GM19395 (cell line): Measurements from ENCODE around the gene FAM187B.
"Not testable (repeated sequence)": the region's sequence is repeated elsewhere in the genome, so short reads cannot be mapped to it uniquely, and the experiment has no call there.

Experiments
- ATAC-seq: cut with Tn5 transposase; IDR thresholded peaks from one replicate; pipeline ENCODE4 v1.9.1; 2021; ENCODE audit warnings: mild to moderate bottlenecking, moderate library complexity; ENCODE audit not compliant: unreplicated experiment

Gene FAM187B

DNA sequence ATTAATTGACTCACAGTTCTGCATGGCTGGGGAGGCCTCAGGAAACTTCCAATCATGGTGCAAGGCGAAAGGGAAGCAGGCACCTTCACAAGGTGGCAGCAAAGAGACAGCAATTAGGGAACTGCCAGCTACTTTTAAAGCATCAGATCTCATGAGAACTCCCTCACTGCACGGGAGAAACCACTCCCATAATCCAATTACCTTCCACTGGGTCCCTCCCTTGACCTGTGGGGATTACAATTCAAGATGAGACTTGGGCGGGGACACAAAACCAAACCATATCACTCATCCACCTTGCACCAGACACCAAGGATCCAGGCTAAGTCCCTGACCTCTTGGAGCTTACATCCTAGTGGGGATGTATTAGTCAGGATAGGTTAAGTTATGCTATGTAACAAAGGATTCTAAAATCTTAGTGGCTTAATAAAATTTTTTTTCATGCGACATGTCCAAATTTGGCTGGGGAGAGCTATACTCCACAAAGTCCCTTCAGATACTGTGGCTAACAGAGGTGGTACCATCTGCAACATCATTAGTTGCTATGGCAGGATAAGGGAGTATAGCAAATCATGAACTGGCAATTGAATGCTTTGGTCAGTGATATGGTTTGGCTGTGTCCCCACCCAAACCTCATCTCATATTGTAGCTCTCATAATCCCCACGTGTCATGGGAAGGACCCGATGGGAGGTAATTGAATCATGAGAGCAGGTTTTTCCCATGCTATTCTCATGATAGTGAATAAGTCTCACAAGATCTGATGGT, 8.3 kb upstream of the FAM187B start:
- no peak for ATAC-seq

DNA sequence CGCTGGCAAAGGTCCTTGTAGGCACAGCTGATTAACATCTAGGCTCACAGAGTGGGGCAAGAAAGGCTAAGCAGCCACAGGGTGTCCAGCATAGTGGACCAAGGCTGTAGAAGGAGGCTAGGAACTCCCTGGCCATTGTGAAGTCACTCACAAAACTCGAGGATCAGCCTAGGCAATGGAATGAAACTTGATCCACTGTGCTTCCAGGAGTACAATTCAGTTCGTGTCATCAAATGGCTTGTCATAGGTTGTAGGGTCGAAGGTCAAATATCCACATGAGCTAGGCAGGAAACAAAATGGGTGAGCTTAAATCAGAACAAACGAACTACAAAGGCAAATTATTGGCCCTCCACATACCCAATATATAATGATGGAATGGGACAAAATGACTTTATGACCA, 4.4 kb upstream of the FAM187B start:
- no peak for ATAC-seq

DNA sequence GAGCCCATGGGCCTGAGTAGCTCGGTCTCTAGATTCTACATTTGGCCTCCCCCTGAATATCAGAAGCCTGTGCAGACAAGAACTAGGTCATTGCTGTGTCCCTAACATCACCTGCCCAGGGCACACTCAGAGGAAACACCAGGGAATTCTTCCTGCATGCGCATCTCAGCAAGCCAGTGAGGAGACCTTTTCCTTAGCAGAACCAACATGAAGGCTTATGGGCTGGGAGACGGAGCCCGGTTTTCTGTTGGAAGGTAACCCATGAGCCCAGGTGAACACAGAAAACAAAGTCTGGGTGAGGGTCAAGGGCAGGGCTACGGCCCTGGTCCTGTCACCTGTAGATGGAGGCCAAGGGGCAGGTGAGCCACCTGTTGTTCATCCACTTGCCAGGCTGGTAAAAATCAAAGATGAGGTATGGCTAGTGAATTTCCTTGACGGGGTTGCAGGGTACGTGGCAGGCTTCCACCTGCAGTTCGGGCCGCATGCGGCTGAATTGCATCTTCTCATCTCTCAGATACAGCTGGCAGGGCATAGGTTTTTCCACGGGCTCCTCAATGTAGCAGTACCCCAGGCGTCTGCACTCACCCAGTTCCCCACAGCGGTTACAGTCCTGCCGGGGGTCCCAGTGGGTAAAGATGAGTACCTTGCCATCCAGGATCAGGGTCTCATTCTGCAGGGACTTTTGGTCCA, 3.6 kb upstream of the FAM187B start:
- ATAC-seq, result no peak

DNA sequence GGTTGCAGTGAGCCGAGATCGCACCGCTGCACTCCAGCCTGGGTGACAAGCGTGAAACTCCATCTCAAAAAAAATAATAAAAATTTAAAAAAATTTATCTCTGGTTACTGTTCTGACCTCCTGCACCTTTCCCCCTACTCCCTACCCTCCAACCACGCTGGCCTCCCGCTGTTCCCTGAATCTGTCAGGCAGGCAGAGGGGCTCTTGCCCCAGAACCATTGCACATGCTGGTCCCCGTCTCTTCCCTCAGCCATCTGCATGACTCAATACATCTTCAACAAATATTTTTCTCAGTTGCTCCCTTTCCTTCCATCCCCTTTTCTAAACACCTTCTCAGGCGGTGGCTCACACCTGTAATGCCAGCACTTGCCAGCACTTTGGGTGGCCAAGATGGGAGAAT, 1.1 kb upstream of the FAM187B start:
- no peak for ATAC-seq

DNA sequence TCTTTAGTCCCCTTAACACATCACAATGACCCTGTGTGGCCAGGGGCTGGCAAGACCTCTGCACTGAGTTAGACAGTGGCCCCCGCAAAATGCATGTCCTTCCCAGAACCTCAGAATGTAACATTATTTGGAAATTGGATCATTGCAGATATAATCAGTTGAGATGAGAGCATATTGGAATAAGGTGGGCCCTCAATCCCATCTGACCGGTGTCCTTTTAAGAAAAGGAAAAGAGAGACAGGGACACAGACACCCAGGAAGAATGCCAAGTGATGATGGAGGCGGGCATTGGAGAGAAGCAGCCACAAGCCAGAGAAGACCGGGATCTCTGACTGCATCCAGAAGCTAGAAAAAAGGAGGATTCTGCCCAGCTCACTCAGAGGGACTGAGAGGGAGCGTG, 1.8 kb downstream of the FAM187B start:
- ATAC-seq, result no peak

DNA sequence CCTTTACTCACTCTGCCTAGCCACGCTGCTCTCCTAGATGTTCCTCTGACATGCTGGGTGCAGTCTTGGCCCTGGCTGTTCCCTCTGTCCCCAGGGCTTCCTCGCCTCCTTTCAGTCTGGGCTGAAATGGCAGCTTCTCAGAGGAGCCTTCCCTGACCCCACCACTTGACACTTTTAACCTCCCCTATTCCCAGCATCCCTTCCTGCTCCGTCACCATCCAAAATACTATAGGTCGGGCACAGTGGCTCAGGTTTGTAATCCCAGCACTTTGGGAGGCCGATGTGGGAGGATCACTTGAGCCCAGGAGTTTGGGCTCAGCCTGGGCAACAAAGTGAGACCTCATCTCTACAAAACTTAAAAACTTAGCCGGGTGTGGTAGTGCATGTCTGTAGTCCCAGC, 2.6 kb downstream of the FAM187B start:
- no peak for ATAC-seq

DNA sequence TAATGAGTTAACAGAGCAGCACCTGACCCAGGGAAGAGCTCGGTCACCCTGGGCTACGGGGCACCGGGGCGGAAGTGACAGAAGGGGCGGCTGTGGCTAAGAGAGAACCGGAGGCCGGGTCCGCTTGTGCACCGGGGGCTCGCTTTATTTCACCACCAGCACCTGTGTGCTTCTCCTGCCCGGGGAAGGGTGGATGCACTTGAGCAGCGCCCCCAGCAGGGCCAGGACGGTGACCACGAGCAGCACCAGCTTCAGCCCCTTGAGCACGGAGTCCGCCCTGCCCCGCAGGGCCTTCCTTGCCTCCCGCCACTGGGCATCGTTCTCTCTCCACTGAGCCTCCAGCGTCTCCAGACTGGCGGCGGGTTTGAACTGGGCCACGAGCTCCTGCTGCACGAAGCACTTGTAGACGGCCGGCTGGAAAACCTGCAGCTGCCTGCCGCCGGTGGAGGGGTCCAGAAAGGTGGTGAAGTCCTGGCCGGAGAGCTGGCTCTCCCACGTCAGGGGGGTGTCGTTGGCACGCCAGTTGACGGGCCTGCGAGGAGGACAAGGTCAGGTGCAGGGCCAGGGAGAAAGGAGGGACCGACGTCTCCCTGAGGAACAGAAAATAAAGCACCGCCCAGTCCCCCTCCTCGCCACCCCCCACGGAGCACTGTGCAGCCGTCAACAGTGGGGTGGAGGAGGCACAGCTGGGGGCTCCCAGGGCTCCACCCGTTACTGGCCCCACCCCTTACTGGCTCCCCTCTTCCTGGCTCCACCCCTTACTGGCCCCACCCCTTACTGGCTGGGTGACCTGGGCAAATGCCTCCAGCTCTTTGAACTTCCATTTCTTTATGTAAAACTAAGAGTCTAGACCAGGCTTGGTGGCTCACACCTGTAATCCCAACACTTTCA, 3.6 kb downstream of the FAM187B start:
- no peak for ATAC-seq

DNA sequence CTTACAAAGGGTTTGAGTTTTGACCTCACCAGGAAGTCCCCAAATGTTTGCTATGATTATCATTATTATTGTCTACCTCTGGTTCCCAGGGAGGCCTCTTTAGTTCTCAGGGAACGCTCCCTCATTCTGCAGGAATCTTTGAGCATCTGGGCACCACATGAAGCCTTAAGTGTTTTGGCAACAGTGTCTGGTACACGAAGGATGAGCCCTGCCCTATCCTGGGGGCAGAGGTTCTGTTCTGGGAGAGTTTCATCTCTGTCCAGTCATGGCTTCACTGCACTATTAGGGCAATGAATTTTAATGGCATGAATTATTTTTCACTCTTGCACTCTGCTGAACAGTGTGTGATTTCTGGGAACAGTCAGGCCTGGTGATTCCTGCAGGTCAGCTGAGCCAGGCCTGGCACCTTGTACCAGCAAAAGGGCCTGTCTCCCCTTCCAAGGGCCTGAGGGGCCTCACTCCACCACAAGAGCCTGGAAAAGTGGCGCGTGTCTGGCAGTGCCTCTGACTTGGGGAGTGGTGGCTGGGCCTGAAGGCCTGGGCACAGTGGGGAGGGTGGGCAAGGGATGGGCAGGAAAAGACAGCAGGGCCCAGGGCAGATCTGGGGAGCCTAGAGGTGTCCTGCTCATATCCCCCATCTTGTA, 4.6 kb downstream of the FAM187B start:
- ATAC-seq, result no peak

DNA sequence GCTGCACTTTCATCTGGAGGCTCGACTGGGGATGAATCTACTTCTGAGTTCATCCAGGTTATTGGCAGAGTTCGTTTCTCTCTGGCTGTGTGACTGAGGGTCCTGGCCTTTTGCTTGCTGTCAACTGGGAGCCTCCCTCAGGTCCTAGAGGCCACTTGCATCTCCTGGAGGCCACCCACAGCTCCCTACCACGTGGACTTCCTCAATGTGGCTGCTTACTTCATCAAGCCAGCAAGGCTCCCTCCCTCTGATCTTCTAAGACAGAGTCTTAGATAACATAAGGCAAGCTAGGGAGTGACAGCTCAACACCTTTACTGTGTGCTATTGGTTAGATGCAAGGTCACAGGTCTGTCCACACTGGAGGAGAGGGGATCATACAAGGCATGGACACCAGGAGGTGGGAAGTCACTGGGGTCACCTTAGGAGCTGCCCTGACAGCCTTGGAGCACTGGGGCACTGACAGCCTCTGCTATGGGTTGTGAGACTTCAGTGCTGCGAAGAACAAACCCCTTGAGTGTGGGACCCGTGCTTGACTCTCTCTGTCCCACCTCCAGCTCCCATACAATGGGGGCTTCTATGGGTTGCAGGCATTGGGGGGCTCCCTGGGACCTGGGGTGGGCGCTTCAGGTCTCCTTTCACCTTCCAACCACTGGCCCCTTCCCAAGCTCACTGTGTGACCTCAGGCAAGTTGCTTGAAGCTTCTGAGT, 5.3 kb downstream of the FAM187B start:
- no peak for ATAC-seq

DNA sequence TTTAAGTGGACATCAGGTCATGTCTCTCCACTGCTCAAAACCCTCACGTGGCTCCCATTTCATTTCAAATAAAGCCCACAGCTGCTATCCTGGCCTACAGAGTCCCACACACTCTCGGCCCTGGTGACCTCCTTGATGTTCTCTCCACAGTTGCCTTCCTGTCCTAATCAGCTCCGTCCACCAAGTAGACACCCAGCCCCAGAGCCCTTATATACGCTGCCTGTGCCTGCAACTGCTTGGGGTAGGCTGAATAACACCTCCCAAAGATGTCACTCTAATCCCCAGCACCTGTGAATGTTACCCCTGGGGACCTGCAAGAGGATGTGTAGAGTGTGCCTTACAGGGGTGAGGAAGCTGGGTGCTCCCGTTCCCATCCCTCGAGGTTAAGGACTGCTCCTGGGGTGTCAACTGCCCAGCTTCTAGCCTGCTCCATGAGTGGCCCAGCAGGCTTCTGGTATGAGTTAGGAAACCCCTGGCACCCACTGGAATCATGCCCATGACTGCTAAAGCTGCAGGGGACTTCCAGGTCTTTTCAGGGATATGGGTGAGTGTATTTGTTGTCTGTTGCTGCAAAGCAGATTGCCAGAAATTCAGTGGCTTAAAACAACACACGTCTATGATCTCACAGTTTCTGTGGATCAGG, 6.0 kb downstream of the FAM187B start:
- no peak for ATAC-seq

DNA sequence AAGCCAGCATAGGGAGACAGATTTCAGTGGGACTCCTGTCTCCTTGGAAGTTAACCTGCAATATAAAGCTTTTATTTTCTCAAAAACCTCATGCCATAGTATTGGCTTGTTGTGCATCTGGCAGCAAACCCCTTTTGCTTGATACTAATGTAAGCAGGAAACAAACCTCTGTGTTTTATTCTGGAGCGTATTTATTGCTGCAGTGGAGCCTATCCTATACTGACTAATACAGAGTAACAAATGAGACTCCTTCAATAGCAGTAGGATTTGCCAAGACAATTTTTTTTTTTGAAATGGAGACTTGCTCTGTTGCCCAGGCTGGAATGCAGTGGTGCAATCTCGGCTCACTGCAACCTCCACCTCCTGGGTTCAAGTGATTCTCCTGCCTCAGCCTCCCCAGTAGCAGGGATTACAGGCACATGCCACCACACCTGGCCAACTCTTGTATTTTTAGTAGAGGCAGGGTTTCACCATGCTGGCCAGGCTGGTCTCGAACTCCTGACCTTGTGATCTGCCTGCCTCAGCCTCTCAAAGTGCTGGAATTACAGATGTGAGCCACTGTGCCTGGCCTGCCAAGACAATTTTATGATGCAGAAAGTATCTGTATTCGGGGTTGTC, 7.5 kb downstream of the FAM187B start:
- ATAC-seq, result not testable (repeated sequence)

DNA sequence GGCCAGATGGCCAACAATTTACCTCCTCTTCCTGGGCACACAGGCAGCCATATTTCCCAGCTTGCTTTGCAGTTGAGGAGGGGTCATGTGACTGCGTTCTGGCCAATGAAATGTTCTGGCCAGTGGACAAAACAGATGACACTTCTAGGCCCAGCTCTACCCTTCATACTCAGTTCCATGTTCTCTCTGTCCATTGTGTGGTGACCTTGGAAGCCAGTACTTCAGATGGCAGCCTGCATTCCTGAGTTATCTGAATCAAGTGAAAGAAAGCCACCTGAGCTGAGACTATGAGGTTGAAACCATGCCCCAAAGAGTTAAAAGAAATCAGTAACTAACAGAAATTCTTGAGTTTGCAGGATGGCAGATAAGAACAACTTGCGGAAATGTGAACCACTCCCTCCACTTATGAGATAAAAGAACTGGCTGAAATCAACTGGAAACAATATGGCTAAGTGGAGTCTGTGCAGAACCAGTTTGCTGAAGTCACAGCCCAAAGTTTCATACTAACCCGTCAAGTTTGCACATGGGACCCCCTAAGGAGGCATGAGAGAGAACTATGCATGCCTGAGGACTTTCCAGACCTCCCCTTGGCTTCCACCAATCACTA, 8.1 kb downstream of the FAM187B start:
- ATAC-seq, result no peak

DNA sequence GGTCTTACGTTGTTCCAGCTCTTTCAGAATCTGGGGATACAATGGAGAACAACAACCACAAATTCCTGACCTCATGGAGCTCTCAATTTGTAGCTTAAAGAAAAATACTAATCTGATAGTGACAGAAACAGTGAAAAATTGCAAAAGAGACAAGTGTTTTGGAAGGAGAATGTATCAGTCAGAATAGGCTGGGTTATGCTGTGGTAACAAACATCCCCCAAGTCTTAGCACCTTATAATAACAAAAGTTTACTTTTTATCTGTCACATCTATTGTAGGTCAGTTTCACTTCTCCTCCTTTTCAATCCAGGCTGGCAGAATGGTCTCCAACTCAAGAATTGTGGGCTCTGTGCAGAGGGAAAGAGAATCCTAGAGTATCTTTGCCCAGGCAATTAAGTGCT, 9.5 kb downstream of the FAM187B start:
- no peak for ATAC-seq

DNA sequence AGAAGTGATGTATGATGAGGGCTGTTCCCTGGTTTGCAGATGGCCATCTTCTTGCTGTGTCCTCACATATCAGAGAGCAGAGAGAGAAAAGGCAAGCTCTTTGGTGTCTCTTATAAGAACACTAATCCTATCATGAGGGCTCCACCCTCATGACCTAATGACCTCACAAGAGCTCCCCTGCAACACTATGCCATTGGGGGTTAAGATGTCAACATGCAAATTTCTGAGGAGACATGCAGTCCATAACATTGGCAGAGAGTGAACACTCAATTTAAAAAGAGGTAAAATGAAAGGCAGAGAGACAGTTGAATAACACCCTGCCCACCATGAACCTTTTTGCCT, 10.9 kb downstream of the FAM187B start:
- no peak for ATAC-seq

DNA sequence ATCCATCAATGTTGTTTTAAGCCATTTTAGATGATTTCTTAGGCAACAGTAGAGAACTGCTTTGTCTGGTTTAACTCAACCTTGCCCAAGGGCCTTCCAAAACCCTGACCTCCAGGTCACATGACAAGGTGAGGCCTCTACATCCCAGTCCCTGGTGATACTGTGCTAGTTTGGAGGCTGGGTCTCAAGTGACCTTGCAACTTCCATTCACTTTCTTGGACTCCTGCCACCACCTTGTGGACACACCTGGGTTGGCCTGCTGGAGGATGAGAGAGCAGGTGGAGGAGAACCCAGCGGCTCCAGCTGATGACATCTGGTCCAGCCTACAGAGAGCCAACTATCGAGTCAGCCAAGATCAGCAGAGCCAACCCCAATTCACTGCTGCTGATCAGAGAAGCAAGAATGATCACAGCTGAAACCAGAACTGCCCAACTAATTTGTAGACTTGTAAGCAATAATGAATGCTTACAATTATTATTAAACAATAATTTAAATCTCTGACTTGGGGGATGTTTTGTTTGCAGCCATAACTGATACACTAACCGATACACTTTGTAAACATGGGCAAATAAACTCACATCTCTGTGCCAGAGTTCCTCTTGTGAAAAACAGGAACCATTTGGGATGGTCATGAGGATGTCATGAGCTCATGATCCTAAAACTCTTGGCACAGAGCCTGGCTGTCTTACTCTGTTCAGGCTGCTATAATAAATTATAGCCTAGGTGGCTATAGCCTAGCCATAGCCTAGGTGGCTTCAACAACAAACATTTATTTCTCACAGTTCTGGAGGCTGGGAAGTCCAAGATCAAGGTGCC, 11.5 kb downstream of the FAM187B start:
- no peak for ATAC-seq

DNA sequence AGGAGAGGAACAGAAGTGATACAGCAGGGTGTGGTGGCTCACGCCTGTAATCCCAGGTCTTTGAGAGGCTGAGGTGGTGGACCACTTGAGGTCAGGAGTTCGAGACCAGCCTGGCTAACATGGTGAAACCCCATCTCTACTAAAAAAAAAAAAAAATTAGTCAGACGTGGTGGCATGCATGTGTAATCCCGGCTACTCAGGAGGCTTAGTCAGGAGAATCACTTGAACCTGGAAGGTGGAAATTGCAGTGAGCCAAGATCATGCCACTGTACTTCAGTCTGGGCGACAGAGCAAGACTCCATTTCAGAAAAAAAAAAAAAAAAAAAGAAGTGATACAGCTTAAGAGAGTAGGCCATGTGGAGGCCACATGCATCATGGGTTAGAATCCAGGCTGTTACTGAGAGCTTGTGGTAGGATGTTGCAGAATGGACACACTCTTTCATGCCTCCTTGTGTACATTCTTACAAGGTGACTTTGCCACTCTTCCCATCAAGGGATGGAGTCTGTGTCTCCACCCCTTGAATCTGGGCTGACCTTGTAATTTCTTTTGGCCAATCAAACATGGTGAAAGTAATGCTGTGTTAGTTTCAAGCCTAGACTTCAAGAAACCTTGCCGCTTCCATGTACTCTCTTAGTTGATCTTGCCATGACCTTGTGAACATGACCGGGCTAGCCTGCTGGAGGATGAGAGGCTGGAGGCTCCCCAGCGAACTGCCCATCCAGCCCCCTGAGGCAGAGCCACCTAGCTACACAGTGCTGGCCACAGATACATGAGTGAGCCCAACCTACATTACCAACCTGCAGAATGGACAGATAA, 12.3 kb downstream of the FAM187B start:
- no peak for ATAC-seq

DNA sequence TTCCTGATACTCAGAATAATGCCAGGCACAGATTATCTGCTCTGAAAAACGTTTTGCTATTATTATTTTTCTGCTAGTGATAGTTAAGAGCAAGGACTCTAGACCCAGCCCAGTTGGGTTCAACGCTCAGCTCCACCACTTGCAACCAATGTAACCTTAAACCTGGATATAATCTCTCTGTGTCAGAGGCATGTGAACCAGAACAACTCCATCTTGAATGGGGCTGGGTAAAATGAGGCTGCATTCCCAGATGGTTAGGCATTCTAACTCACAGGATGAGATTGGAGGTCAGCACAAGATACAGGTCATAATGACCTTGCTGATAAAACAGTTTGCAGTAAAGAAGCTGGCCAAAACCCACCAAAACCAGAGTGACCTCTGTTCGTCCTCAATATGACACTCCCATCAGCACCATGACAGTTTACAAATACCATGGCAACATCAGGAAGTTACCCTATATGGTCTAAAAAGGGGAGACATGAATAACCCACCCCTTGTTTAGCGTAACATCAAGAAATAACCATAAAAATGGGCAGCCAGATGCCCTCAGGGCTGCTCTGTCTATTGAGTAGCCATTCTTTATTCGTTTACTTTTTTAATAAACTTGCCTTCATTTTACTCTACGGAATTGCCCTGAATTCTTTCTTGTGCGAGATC, 13.6 kb downstream of the FAM187B start:
- ATAC-seq, result no peak
